Tibial artery (tissue), 4 donors: ENCODE results near the gene AKAP12.

ENCODE experiments used
- DNase-seq, 2 donors: peaks; one replicate each; pipeline ENCODE4 v3.0.0-alpha.2; 2019
- H3K27ac ChIP-seq, 2 donors: fragments of 200-600 bp; sonication (generic) in 1 of 2; 1 replicate in 1 of 2; 2 replicates in 1 of 2; pipeline ENCODE4 v1.5.1; 2018 to 2019; ENCODE audit warnings: mild to moderate bottlenecking in 1 of 2
- H3K27me3 ChIP-seq, 2 donors: fragments of 200-600 bp; sonication (generic) in 1 of 2; one replicate each; pipeline versions ENCODE4 v1.5.1 to v1.6.0; 2016 to 2019
- H3K36me3 ChIP-seq, 3 donors: fragments of 200-600 bp; sonication (generic) in 2 of 3; one replicate each; pipeline ENCODE4 v1.5.1; 2016 to 2019; ENCODE audit warnings: mild to moderate bottlenecking in 2 of 3
- H3K4me1 ChIP-seq, 4 donors: fragments of 200-600 bp; sonication (generic) in 2 of 4; 1 replicate in 3 of 4; 2 replicates in 1 of 4; pipeline ENCODE4 v1.5.1; 2016 to 2019
- H3K4me3 ChIP-seq, 2 donors: fragments of 200-600 bp; sonication (generic) in 1 of 2; 1 replicate in 1 of 2; 2 replicates in 1 of 2; pipeline ENCODE4 v1.5.1; 2018 to 2019; ENCODE audit warnings: mild to moderate bottlenecking in 2 of 2
- H3K9me3 ChIP-seq, 3 donors: fragments of 200-600 bp; sonication (generic) in 1 of 3; one replicate each; pipeline ENCODE4 v1.5.1; 2016 to 2019
- intact Hi-C: fragments of 100-400 bp; cut with DNase I; formaldehyde crosslinking; loops from one replicate; pipeline ENCODE4 v1.15.0; 2023; ENCODE audit warnings: low total_unique reads
- TF ChIP-seq, protein P1 (sequence below), 2 experiments: fragments of 200-600 bp in 1 of 2; fragments of 450-650 bp in 1 of 2; IDR thresholded peaks; one replicate each; pipeline ENCODE4 v1.5.1; 2017 to 2019; ENCODE audit warnings: antibody characterized with exemption in 2 of 2, mild to moderate bottlenecking in 1 of 2, moderate library complexity in 1 of 2

AKAP12 gene

DNA sequence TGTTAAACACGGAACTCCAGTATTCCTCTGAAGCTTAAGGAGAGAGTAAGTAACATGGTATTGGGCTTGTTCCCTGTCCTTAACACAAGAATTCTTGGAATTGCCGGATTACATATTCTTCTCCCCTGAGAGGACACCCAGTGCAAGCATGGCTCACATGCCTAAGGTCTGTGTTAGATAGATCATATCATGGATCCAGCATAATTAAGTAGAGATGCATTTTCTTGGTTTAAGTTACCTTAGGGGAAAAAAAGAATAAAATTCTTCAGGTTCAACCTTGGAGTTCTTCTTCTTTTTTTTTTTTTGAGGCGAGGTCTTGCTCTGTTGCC is 53.9 kb downstream of the AKAP12 start:
- TF ChIP-seq, protein P1, sequence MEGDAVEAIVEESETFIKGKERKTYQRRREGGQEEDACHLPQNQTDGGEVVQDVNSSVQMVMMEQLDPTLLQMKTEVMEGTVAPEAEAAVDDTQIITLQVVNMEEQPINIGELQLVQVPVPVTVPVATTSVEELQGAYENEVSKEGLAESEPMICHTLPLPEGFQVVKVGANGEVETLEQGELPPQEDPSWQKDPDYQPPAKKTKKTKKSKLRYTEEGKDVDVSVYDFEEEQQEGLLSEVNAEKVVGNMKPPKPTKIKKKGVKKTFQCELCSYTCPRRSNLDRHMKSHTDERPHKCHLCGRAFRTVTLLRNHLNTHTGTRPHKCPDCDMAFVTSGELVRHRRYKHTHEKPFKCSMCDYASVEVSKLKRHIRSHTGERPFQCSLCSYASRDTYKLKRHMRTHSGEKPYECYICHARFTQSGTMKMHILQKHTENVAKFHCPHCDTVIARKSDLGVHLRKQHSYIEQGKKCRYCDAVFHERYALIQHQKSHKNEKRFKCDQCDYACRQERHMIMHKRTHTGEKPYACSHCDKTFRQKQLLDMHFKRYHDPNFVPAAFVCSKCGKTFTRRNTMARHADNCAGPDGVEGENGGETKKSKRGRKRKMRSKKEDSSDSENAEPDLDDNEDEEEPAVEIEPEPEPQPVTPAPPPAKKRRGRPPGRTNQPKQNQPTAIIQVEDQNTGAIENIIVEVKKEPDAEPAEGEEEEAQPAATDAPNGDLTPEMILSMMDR (IDR thresholded peaks at IDR 0.05), result no peak
- DNase-seq, result no peak
- Histone ChIP-seq H3K27ac (peak overlapping the region; percentile 41 to 73), H3K27me3 (no peaks in the 10 kb centered on the region), H3K9me3 (no peaks in the 10 kb centered on the region), H3K4me1 (peaks cover 0 to 67% (median 23%) of the 10 kb centered on the region in 4 donors), H3K36me3 (no peaks in the 10 kb centered on the region), H3K4me3 (no peak overlapping the region)
- intact Hi-C loops, result no loop called here

DNA sequence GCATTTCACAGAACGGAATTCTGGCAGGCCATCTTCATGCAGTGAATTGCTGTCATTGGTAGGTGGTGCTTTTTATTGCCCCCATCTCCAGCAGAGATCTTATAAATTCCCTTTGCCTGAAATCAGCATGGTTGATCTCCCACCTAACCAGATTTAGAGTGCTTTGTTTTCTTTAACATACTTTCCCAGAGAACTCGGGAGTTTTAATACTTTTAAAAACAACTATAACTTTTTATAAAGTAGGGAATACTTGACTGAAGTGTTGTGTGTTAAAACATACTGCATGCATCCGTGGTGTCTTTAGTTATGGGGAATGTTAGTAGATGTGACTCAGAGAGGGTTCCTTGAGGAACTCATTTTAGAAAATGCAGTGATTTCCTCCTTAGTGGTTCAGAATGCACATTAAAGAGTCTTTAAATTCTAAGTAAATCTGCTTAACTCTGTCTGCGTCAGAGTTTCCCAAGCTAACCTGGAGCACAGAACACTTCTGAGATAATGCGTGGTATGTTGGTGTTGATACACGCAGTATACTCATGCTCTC is 54.9 kb downstream of the AKAP12 start:
- intact Hi-C loops, result no loop called here
- DNase-seq, result no peak
- H3K36me3 ChIP-seq, result no peaks in the 10 kb centered on the region
- no peak overlapping the region for H3K4me3 ChIP-seq
- H3K27ac ChIP-seq, result peak overlapping the region; percentile 39 to 73
- peaks cover 0 to 76% (median 23%) of the 10 kb centered on the region in 4 donors for H3K4me1 ChIP-seq
- TF ChIP-seq, protein P1 (IDR thresholded peaks at IDR 0.05), result no peak
- no peaks in the 10 kb centered on the region for H3K27me3 ChIP-seq
- no peaks in the 10 kb centered on the region for H3K9me3 ChIP-seq

DNA sequence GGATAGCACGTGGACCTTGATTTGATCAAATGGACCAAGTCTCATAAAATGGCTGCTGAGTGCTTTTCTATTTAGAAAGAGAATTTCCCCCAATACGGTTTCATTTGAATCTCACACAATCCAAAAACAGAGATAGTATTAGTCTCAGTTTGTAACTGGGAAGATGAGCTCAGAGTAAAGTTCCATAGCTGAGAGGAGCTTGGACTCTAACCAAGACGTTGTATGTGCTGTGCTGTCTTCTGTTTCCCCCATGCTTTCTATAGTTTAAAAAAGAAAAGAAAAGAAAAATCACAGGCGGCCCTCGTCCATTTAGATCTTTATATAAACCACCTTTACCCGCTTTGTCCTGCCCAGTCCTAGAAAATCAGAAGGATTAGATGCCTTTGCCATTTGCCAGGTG is 58.1 kb downstream of the AKAP12 start:
- no peaks in the 10 kb centered on the region for H3K27me3 ChIP-seq
- intact Hi-C loops, result no loop called here
- DNase-seq, result no peak
- TF ChIP-seq, protein P1 (IDR thresholded peaks at IDR 0.05), result no peak
- H3K4me3 ChIP-seq, result no peak overlapping the region
- no peak overlapping the region for H3K27ac ChIP-seq
- H3K9me3 ChIP-seq, result no peaks in the 10 kb centered on the region
- peaks cover 0 to 67% (median 20%) of the 10 kb centered on the region in 4 donors for H3K4me1 ChIP-seq
- H3K36me3 ChIP-seq, result peaks cover 0 to 6% (median 0%) of the 10 kb centered on the region in 3 donors

GRCh38 chr6:151299011-151299410 is 59.2 kb downstream of the AKAP12 start:
- TF ChIP-seq, protein P1 (IDR thresholded peaks at IDR 0.05), result no peak
- no peaks in the 10 kb centered on the region for H3K27me3 ChIP-seq
- DNase-seq, result no peak
- H3K4me1 ChIP-seq, result peaks cover 0 to 56% (median 17%) of the 10 kb centered on the region in 4 donors
- intact Hi-C loops, result no loop called here
- H3K36me3 ChIP-seq, result peaks cover 0 to 7% (median 0%) of the 10 kb centered on the region in 3 donors
- H3K4me3 ChIP-seq, result no peak overlapping the region
- H3K9me3 ChIP-seq, result no peaks in the 10 kb centered on the region
- no peak overlapping the region for H3K27ac ChIP-seq

- no peaks in the 10 kb centered on the region for H3K9me3 ChIP-seq
- H3K27me3 ChIP-seq, result no peaks in the 10 kb centered on the region
- H3K4me3 ChIP-seq, result no peak overlapping the region
- intact Hi-C loops, result no loop called here
- DNase-seq, result no peak
- TF ChIP-seq, protein P1 (IDR thresholded peaks at IDR 0.05), result no peak
- H3K27ac ChIP-seq, result peak overlapping the region in 1 of 2 donors; percentile 31
- H3K4me1 ChIP-seq, result peaks cover 0 to 41% (median 11%) of the 10 kb centered on the region in 4 donors
- peaks cover 0 to 7% (median 0%) of the 10 kb centered on the region in 3 donors for H3K36me3 ChIP-seq
Observed at GRCh38 chr6:151300267-151300991, 60.7 kb downstream of the AKAP12 start.
